ENCODE results near the gene MYO5B.

DNA sequence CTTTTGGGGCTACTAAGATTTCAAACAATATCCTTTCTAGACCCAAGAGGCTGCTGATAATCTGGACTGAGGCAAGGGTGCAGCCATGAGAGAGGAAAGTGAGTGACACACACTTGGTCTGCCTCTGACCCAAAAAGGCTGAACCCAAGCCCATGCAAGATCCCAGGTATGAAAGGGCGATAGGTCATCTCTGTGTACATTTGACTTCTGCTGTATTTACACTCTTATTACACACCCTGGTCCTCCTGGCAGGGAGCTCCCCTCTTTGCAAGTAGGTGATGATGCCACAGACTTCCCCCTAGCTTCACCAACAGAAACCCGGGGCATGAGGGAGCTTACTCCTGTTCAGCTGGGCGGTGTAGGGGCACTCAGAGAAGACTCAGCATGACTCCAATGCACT lies 319.8 kb downstream of the MYO5B start:
- TF ChIP-seq, protein P1, sequence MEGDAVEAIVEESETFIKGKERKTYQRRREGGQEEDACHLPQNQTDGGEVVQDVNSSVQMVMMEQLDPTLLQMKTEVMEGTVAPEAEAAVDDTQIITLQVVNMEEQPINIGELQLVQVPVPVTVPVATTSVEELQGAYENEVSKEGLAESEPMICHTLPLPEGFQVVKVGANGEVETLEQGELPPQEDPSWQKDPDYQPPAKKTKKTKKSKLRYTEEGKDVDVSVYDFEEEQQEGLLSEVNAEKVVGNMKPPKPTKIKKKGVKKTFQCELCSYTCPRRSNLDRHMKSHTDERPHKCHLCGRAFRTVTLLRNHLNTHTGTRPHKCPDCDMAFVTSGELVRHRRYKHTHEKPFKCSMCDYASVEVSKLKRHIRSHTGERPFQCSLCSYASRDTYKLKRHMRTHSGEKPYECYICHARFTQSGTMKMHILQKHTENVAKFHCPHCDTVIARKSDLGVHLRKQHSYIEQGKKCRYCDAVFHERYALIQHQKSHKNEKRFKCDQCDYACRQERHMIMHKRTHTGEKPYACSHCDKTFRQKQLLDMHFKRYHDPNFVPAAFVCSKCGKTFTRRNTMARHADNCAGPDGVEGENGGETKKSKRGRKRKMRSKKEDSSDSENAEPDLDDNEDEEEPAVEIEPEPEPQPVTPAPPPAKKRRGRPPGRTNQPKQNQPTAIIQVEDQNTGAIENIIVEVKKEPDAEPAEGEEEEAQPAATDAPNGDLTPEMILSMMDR (IDR thresholded peaks at IDR 0.05), result no peak
- no peak for TF ChIP-seq POLR2A (IDR thresholded peaks at IDR 0.05)

All from lower leg skin (tissue), 3 donors.